ENCODE measurements around the gene GPATCH3.
A peak's percentile ranks its signal among the peaks of the same experiment; 100 is the strongest.
"Not testable (repeated sequence)": the region's sequence is repeated elsewhere in the genome, so short reads cannot be mapped to it uniquely, and the experiment has no call there.

Gene GPATCH3

GRCh38 chr1:26900001-26900814 lies at the start of gene GPATCH3:
GPATCH3 (minus strand) TSS chr1:26900467; CDS start chr1:26900442, 25 bp downstream.
- peak; percentile 42 to 82 for DNase-seq

GRCh38 chr1:26949926-26950319 lies 49.7 kb upstream of the GPATCH3 start:
- no peak for DNase-seq

GRCh38 chr1:26949266-26949925 lies 49.1 kb upstream of the GPATCH3 start:
- DNase-seq: no peak

- not testable (repeated sequence) for DNase-seq
Observed at GRCh38 chr1:26948725-26949057, 48.4 kb upstream of the GPATCH3 start.

- DNase-seq: no peak
Observed at GRCh38 chr1:26946270-26946669, 46.0 kb upstream of the GPATCH3 start.

GRCh38 chr1:26945728-26946127 lies 45.5 kb upstream of the GPATCH3 start:
- DNase-seq: no peak

- no peak for DNase-seq
Observed at GRCh38 chr1:26945138-26945537, 44.9 kb upstream of the GPATCH3 start.

GRCh38 chr1:26942656-26943055 lies 42.4 kb upstream of the GPATCH3 start:
- DNase-seq: no peak

GRCh38 chr1:26941311-26941710 lies 41.0 kb upstream of the GPATCH3 start:
- no peak for DNase-seq

- DNase-seq: no peak
Observed at GRCh38 chr1:26938659-26939025, 38.4 kb upstream of the GPATCH3 start.

- DNase-seq: no peak
Observed at GRCh38 chr1:26938004-26938658, 37.9 kb upstream of the GPATCH3 start.

- DNase-seq: no peak
Observed at GRCh38 chr1:26936823-26937222, 36.6 kb upstream of the GPATCH3 start.

- no peak for DNase-seq
Observed at GRCh38 chr1:26932531-26932930, 32.3 kb upstream of the GPATCH3 start.

GRCh38 chr1:26923711-26924110 lies 23.4 kb upstream of the GPATCH3 start:
- peak in 1 of 2 experiments; percentile 23 for DNase-seq

- DNase-seq: no peak
Observed at GRCh38 chr1:26922901-26923300, 22.6 kb upstream of the GPATCH3 start.

GRCh38 chr1:26922431-26922729 lies 22.1 kb upstream of the GPATCH3 start:
- no peak for DNase-seq

GRCh38 chr1:26921540-26922430 lies 21.5 kb upstream of the GPATCH3 start, which contains the start of gene NUDC:
NUDC (plus strand) TSS chr1:26921743; CDS start chr1:26921849, 106 bp downstream.
- DNase-seq: peak; percentile 85 to 89

- DNase-seq: no peak
Observed at GRCh38 chr1:26921126-26921539, 20.9 kb upstream of the GPATCH3 start.

GRCh38 chr1:26915204-26915842 lies 15.1 kb upstream of the GPATCH3 start:
- no peak for DNase-seq

GRCh38 chr1:26913754-26914619 lies 13.7 kb upstream of the GPATCH3 start, which contains the start of gene NR0B2:
NR0B2 (minus strand) TSS chr1:26913975; CDS start chr1:26913940, 35 bp downstream.
- no peak for DNase-seq

GRCh38 chr1:26913389-26913753 lies 13.1 kb upstream of the GPATCH3 start:
- DNase-seq: no peak

- DNase-seq: no peak
Observed at GRCh38 chr1:26912147-26912490, 11.9 kb upstream of the GPATCH3 start.
